Measurements from ENCODE around the gene ANXA10. TPM values are rescaled to one million over a fixed set of nuclear protein-coding genes. Genes with fewer than 3 reads are reported as not detected.

ANXA10 gene
- polyA plus RNA-seq, 1 of the 3 experiments (the other 2 are of a cell fraction), result 0.23 TPM

- H3K9ac ChIP-seq, result no peak overlapping the region
- no peaks in the 10 kb centered on the region for H3F3A ChIP-seq (replicated peaks; ENCODE audit: insufficient read depth)
- no peaks in the 10 kb centered on the region for H3K4me1 ChIP-seq (ENCODE audit: control insufficient read depth in 1 of 2, insufficient read depth in 2 of 2, low read depth in 1 of 2, low read length in 1 of 2)
- H3K9me2 ChIP-seq, result no peaks in the 10 kb centered on the region
- H4K20me1 ChIP-seq (ENCODE audit: insufficient read depth), result no peaks in the 10 kb centered on the region
- no peaks in the 10 kb centered on the region for H3K79me2 ChIP-seq (ENCODE audit: insufficient read depth)
- no peaks in the 10 kb centered on the region for H3K36me3 ChIP-seq (replicated peaks in 1 of 2; ENCODE audit: control insufficient read depth in 1 of 2, insufficient read depth in 2 of 2, low read length in 1 of 2)
- H3K4me3 ChIP-seq (ENCODE audit: low read depth in 2 of 2, low read length in 1 of 2), result no peak overlapping the region
- H2AFZ ChIP-seq (ENCODE audit: low read depth), result no peak overlapping the region
- no peak for DNase-seq
- no peaks in the 10 kb centered on the region for H3K27me3 ChIP-seq (ENCODE audit: insufficient read depth)
- POLR2A ChIA-PET, result no interaction called here
- H3K9me3 ChIP-seq, result peaks cover 7% of the 10 kb centered on the region; the same call in 1 of the 2 replicates
- WGBS (ENCODE audit: low lambda C conversion rate), result 37% methylated on average over 4 of the region's 4 CpGs
- no peak overlapping the region for H3K4me2 ChIP-seq
- H3K27ac ChIP-seq (ENCODE audit: low read depth in 2 of 2, low read length in 1 of 2), result no peak overlapping the region
- TF ChIP-seq NFIC (IDR thresholded peaks at IDR 0.05; ENCODE audit: borderline replicate concordance), result no peak
- no peak for TF ChIP-seq POLR2AphosphoS5 (IDR thresholded peaks at IDR 0.05; ENCODE audit: low read depth, low read length)
- TF ChIP-seq ELF1 (IDR thresholded peaks at IDR 0.05), result no peak
- TF ChIP-seq EZH2phosphoT487 (IDR thresholded peaks at IDR 0.05; ENCODE audit: borderline replicate concordance, low read depth), result no peak
- no peak for TF ChIP-seq USF2 (IDR thresholded peaks at IDR 0.05; ENCODE audit: borderline replicate concordance, low read depth, low read length)
- no peak for TF ChIP-seq FOXJ3 (CRISPR knock-in tag; IDR thresholded peaks at IDR 0.05)
- TF ChIP-seq IRF3 (IDR thresholded peaks at IDR 0.05; ENCODE audit: low read depth, low read length), result no peak
- TF ChIP-seq RFX5 (IDR thresholded peaks at IDR 0.05; ENCODE audit: low read length), result no peak
- TF ChIP-seq PBX3 (IDR thresholded peaks at IDR 0.05), result no peak
- TF ChIP-seq CTCF (IDR thresholded peaks at IDR 0.05), result no peak
- no peak for TF ChIP-seq TCF12 (IDR thresholded peaks at IDR 0.05)
- no peak for TF ChIP-seq YY1 (IDR thresholded peaks at IDR 0.05; ENCODE audit: low read depth)
- CTCF ChIA-PET, result interaction anchor here (1.0 kb wide), 1 partner anchor 9 kb away, joined by 3 read pairs; no protein-coding TSS in a partner anchor
These were observed 107.1 kb downstream of the ANXA10 start for GRCh38 chr4:168199260-168199957.

- Histone ChIP-seq H2AFZ (ENCODE audit: low read depth) (no peak overlapping the region), H3K4me3 (ENCODE audit: low read depth in 2 of 2, low read length in 1 of 2) (no peak overlapping the region), H3F3A (replicated peaks; ENCODE audit: insufficient read depth) (no peaks in the 10 kb centered on the region), H3K9me2 (no peaks in the 10 kb centered on the region), H3K79me2 (ENCODE audit: insufficient read depth) (no peaks in the 10 kb centered on the region), H3K27ac (ENCODE audit: low read depth in 2 of 2, low read length in 1 of 2) (no peak overlapping the region; a peak in 1 of 4 replicates), H3K4me2 (no peak overlapping the region), H3K9ac (no peak overlapping the region), H3K27me3 (ENCODE audit: insufficient read depth) (no peaks in the 10 kb centered on the region), H3K36me3 (replicated peaks in 1 of 2; ENCODE audit: control insufficient read depth in 1 of 2, insufficient read depth in 2 of 2, low read length in 1 of 2) (no peaks in the 10 kb centered on the region), H3K4me1 (ENCODE audit: control insufficient read depth in 1 of 2, insufficient read depth in 2 of 2, low read depth in 1 of 2, low read length in 1 of 2) (no peaks in the 10 kb centered on the region), H3K9me3 (peaks cover 13% of the 10 kb centered on the region), H4K20me1 (ENCODE audit: insufficient read depth) (no peaks in the 10 kb centered on the region)
- 63% methylated on average over 3 of the region's 3 CpGs for WGBS (ENCODE audit: low lambda C conversion rate)
- ChIA-PET POLR2A (no interaction called here), CTCF (no interaction called here)
- no peak for DNase-seq
- TF ChIP-seq TAF1 (IDR thresholded peaks at IDR 0.05; ENCODE audit: borderline replicate concordance, low read depth, low read length), result no peak
- TF ChIP-seq POLR2AphosphoS5 (IDR thresholded peaks at IDR 0.05; ENCODE audit: low read depth, low read length), result no peak
- no peak for TF ChIP-seq GATA2 (CRISPR knock-in tag; IDR thresholded peaks at IDR 0.05)
- no peak for TF ChIP-seq YY1 (IDR thresholded peaks at IDR 0.05; ENCODE audit: low read depth)
- TF ChIP-seq JUND (IDR thresholded peaks at IDR 0.05), result no peak
- TF ChIP-seq CHD2 (IDR thresholded peaks at IDR 0.05; ENCODE audit: low read length, partially characterized antibody), result no peak
- no peak for TF ChIP-seq RCOR1 (IDR thresholded peaks at IDR 0.05; ENCODE audit: low read length)
- no peak for TF ChIP-seq TCF12 (IDR thresholded peaks at IDR 0.05)
- TF ChIP-seq FOSL2 (IDR thresholded peaks at IDR 0.05; ENCODE audit: borderline replicate concordance, low read depth), result no peak
- TF ChIP-seq USF1 (IDR thresholded peaks at IDR 0.05; ENCODE audit: borderline replicate concordance, low read depth), result no peak
- no peak for TF ChIP-seq IRF3 (IDR thresholded peaks at IDR 0.05; ENCODE audit: low read depth, low read length)
- TF ChIP-seq EP300 (IDR thresholded peaks at IDR 0.05; ENCODE audit: borderline replicate concordance in 1 of 2, low read depth in 1 of 2, low read length in 1 of 2), result no peak
- TF ChIP-seq NRF1 (IDR thresholded peaks at IDR 0.05; ENCODE audit: low read depth, low read length), result no peak
These were observed 108.3 kb downstream of the ANXA10 start for GRCh38 chr4:168200685-168201084.
